HL-60 (cell line): ENCODE results near the gene LRRC8B.
"Not testable (repeated sequence)": the region's sequence is repeated elsewhere in the genome, so short reads cannot be mapped to it uniquely, and the experiment has no call there.

Experiments
- DNase-seq, 2 experiments: peaks; one replicate each; pipeline ENCODE4 v3.0.0-alpha.2; 2010 to 2020; ENCODE audit warnings: low read depth in 1 of 2, low spot score in 1 of 2
- H3K27ac ChIP-seq: fragments of 250-450 bp; sonication (Bioruptor Pico); replicated peaks from 2 replicates; pipeline ENCODE4 v1.5.1; 2020; ENCODE audit warnings: mild to moderate bottlenecking, moderate library complexity
- H3K27me3 ChIP-seq: fragments of 250-450 bp; sonication (Bioruptor Pico); 2 replicates; pipeline ENCODE4 v1.5.1; 2021; ENCODE audit warnings: mild to moderate bottlenecking, moderate library complexity; ENCODE audit not compliant: insufficient read depth, poor library complexity, severe bottlenecking
- H3K4me3 ChIP-seq: replicated peaks from 2 replicates; pipeline ENCODE4 v1.5.1; 2011; ENCODE audit warnings: mild to moderate bottlenecking, control low read depth, low read length; ENCODE audit not compliant: insufficient read depth
- CTCF ChIP-seq: IDR thresholded peaks from one replicate; pipeline ENCODE4 v1.5.1; 2011; ENCODE audit warnings: low read length, control low read depth, inconsistent platforms; ENCODE audit not compliant: insufficient read depth
- GABPA ChIP-seq: IDR thresholded peaks from 2 replicates; pipeline ENCODE4 v1.6.1; 2012; ENCODE audit warnings: low read depth
- POLR2AphosphoS5 ChIP-seq: IDR thresholded peaks from 2 replicates; pipeline ENCODE4 v1.6.1; 2012; ENCODE audit warnings: low read depth
- REST ChIP-seq: IDR thresholded peaks from 2 replicates; pipeline ENCODE4 v1.6.1; 2012; ENCODE audit warnings: low read depth; ENCODE audit not compliant: insufficient replicate concordance
- SPI1 ChIP-seq: IDR thresholded peaks from 2 replicates; pipeline ENCODE4 v1.6.1; 2012; ENCODE audit warnings: low read depth, mild to moderate bottlenecking, borderline replicate concordance

Gene LRRC8B

GRCh38 chr1:89540406-89540970 is 15.9 kb downstream of the LRRC8B start:
- Histone ChIP-seq H3K27me3 (no peaks in the 10 kb centered on the region), H3K27ac (no peak overlapping the region), H3K4me3 (no peak overlapping the region)
- DNase-seq, result peak in 1 of 2 experiments; percentile 21
- no peak for TF ChIP-seq POLR2AphosphoS5
- TF ChIP-seq GABPA, result no peak
- no peak for TF ChIP-seq CTCF
- no peak for TF ChIP-seq SPI1
- TF ChIP-seq REST, result no peak

DNA sequence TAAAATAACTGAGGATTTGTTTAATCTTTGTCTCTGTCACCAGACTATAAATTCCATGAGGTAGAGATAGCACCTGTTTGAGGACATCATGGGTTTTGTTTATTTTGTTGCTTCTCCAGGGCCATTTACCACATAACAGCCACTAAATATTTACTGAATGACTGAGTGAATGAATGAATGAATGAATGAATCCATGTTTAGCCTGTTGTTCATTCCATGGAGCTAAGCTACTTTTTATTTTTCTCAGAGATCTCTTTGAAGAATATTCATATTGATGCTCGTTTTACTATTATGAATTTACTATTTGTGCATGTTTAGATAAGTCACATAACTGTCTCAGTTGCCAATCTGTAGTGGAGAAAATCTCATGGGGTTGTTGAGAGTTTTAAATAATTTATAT is 17.7 kb downstream of the LRRC8B start:
- no peak for DNase-seq
- Histone ChIP-seq H3K4me3 (no peak overlapping the region), H3K27ac (no peak overlapping the region), H3K27me3 (no peaks in the 10 kb centered on the region)
- TF ChIP-seq REST (no peak), GABPA (no peak)

- not testable (repeated sequence) for H3K27ac ChIP-seq, DNase-seq
Measured at GRCh38 chr1:89543632-89544031, 19.0 kb downstream of the LRRC8B start.

DNA sequence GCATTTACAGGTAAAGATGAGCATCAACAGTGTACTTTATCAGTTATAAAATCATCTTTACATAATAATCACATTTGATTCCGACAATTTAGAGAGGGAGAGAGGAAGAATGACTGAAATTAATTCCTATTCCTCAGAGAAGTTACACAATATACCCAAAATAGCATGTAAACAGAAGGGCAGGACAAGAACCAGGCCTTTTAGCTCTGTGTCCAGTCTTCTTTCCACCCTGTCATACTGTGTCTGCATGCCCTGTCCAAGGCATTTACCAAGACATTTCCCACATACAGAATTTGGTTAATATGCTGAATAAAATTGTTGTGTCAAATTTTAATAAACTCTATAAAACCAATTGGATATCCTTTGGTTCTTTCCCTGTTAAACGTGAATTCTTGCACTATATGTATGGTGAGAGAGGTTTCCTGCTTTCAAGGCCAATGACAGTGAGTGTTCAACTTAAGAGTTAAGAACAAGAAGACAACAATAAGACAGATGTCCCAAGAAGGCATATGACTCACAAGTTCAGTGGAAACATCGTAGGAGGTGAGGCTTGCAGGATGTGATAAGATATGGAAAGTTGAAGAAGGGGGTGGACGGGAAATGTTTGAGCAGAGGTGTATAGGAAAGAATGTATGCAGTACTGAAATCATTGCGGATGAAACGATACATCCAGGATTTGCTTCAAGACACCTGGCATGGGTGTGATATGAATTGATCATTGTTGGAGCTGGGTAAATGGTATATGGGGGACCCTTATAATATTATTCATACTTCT is 20.8 kb downstream of the LRRC8B start:
- DNase-seq, result no peak
- Histone ChIP-seq H3K27ac (no peak overlapping the region), H3K27me3 (no peaks in the 10 kb centered on the region), H3K4me3 (no peak overlapping the region)
- TF ChIP-seq POLR2AphosphoS5 (no peak), SPI1 (no peak), GABPA (no peak), CTCF (no peak), REST (no peak)

More at GRCh38 chr1:89543632-89544031, 19.0 kb downstream of the LRRC8B start:
- not testable (repeated sequence) for H3K27me3 ChIP-seq, H3K4me3 ChIP-seq
